Measurements from ENCODE around the gene KCNG2.

DNA sequence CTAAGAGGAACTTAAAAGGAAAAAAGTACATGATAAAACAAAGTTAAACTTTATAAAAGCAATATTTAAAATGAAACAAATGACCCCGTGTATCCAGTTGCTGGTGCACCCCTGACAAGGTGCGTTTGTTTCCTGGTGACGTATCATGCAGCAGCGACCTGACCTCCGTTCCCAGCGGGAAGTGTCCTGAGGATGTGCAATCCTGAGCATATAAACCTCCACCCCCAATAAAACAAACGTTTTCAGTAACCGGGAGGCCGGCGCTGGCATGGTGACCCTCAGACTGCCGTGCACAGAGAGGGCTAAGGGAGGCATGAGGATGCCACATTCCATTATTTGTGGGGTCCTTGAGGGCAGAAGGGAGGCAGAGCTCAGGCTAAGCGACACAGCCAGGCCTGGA is 138.9 kb downstream of the KCNG2 start:
- TF ChIP-seq, protein P1, sequence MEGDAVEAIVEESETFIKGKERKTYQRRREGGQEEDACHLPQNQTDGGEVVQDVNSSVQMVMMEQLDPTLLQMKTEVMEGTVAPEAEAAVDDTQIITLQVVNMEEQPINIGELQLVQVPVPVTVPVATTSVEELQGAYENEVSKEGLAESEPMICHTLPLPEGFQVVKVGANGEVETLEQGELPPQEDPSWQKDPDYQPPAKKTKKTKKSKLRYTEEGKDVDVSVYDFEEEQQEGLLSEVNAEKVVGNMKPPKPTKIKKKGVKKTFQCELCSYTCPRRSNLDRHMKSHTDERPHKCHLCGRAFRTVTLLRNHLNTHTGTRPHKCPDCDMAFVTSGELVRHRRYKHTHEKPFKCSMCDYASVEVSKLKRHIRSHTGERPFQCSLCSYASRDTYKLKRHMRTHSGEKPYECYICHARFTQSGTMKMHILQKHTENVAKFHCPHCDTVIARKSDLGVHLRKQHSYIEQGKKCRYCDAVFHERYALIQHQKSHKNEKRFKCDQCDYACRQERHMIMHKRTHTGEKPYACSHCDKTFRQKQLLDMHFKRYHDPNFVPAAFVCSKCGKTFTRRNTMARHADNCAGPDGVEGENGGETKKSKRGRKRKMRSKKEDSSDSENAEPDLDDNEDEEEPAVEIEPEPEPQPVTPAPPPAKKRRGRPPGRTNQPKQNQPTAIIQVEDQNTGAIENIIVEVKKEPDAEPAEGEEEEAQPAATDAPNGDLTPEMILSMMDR (IDR thresholded peaks at IDR 0.05; ENCODE audit: poor library complexity, severe bottlenecking) = no peak
- TF ChIP-seq EZH2 (IDR thresholded peaks at IDR 0.05; ENCODE audit: borderline replicate concordance, insufficient read depth, low read length, poor library complexity, severe bottlenecking) (no peak), TAF1 (IDR thresholded peaks at IDR 0.05; ENCODE audit: low read depth) (no peak), EP300 (conservative IDR thresholded peaks at IDR 0.05; ENCODE audit: poor library complexity, severe bottlenecking) (no peak), RAD21 (conservative IDR thresholded peaks at IDR 0.05) (no peak), POLR2AphosphoS5 (IDR thresholded peaks at IDR 0.05) (no peak)
